ENCODE results near the gene POLD4. TPM values are rescaled to one million over a fixed set of nuclear protein-coding genes. Genes with fewer than 3 reads are reported as not detected.

The POLD4 gene
- total RNA-seq, 2 donors from 2014 or later, result 82.1 to 103 TPM

- Histone ChIP-seq H3K4me3 (no peak overlapping the region), H3K36me3 (replicated peaks in 1 of 2; ENCODE audit: insufficient read depth in 1 of 2, low read depth in 2 of 2) (no peaks in the 10 kb centered on the region), H3K27me3 (no peaks in the 10 kb centered on the region), H3K4me1 (peaks cover 19% of the 10 kb centered on the region), H3K9me3 (no peaks in the 10 kb centered on the region), H3K27ac (no peak overlapping the region)
- TF ChIP-seq CTCF (IDR thresholded peaks at IDR 0.05) (no peak), POLR2A (IDR thresholded peaks at IDR 0.05) (no peak)
- 82 to 90% methylated on average over 2 to 6 of the region's 6 CpGs for WGBS, 2 donors
- intact Hi-C loops (cut with DNase I), result loop anchor here (5.0 kb wide), 1 partner anchor 100 kb away; no protein-coding TSS in a partner anchor
- DNase-seq (peak in 1 of 4 donors; percentile 52), ATAC-seq (no peak)
Observed at GRCh38 chr11:67376873-67377808, 23.8 kb upstream of the POLD4 start.

- H3K27ac ChIP-seq, result no peak overlapping the region
- H3K36me3 ChIP-seq (replicated peaks in 1 of 2; ENCODE audit: insufficient read depth in 1 of 2, low read depth in 2 of 2), result no peaks in the 10 kb centered on the region
- no peaks in the 10 kb centered on the region for H3K27me3 ChIP-seq
- peaks cover 28% of the 10 kb centered on the region for H3K4me1 ChIP-seq
- no peak for DNase-seq
- intact Hi-C loops (cut with DNase I), result loop anchor here (5.0 kb wide), 1 partner anchor 99 kb away; no protein-coding TSS in a partner anchor
- 77 to 79% methylated on average over 7 of the region's 7 CpGs for WGBS, 2 donors
- H3K9me3 ChIP-seq, result no peaks in the 10 kb centered on the region
- TF ChIP-seq CTCF (IDR thresholded peaks at IDR 0.05) (no peak), POLR2A (IDR thresholded peaks at IDR 0.05) (no peak)
- ATAC-seq, result no peak
- H3K4me3 ChIP-seq, result no peak overlapping the region
Observed at GRCh38 chr11:67376063-67376820, 22.9 kb upstream of the POLD4 start.

- Histone ChIP-seq H3K36me3 (replicated peaks in 1 of 2; ENCODE audit: insufficient read depth in 1 of 2, low read depth in 2 of 2) (no peaks in the 10 kb centered on the region), H3K9me3 (no peaks in the 10 kb centered on the region), H3K27ac (peak overlapping the region in 3 of 4 donors; percentile 8 to 95 (median 94)), H3K4me1 (peaks cover 35% of the 10 kb centered on the region), H3K27me3 (no peaks in the 10 kb centered on the region), H3K4me3 (no peak overlapping the region)
- DNase-seq (peak in 1 of 4 donors; percentile 15), ATAC-seq (no peak)
- 57 to 60% methylated on average over 13 to 15 of the region's 15 CpGs for WGBS, 2 donors
- intact Hi-C loops (cut with DNase I), result loop anchor here (5.0 kb wide), 1 partner anchor 98 kb away; no protein-coding TSS in a partner anchor
- no peak for TF ChIP-seq POLR2A (IDR thresholded peaks at IDR 0.05)
- TF ChIP-seq CTCF (IDR thresholded peaks at IDR 0.05), result no peak
Observed at GRCh38 chr11:67375320-67376055, 22.1 kb upstream of the POLD4 start.

GRCh38 chr11:67374571-67375281 lies 21.4 kb upstream of the POLD4 start:
- no peaks in the 10 kb centered on the region for H3K27me3 ChIP-seq
- DNase-seq (peak in 2 of 4 donors; percentile 41 to 44), ATAC-seq (no peak)
- no peak for TF ChIP-seq POLR2A (IDR thresholded peaks at IDR 0.05)
- no peak for TF ChIP-seq CTCF (IDR thresholded peaks at IDR 0.05)
- H3K36me3 ChIP-seq (replicated peaks in 1 of 2; ENCODE audit: insufficient read depth in 1 of 2, low read depth in 2 of 2), result no peaks in the 10 kb centered on the region
- peak overlapping the region; percentile 89 to 95 (median 92) for H3K27ac ChIP-seq
- no peaks in the 10 kb centered on the region for H3K9me3 ChIP-seq
- intact Hi-C loops (cut with DNase I), result loop anchor here (5.0 kb wide), 1 partner anchor 97 kb away; no protein-coding TSS in a partner anchor
- WGBS, 2 donors, result 8 to 19% methylated on average over 3 to 9 of the region's 9 CpGs
- H3K4me1 ChIP-seq, result peaks cover 38% of the 10 kb centered on the region
- no peak overlapping the region for H3K4me3 ChIP-seq
